LNCaP clone FGC (cell line): ENCODE measurements around the gene ANKZF1.
"Not testable (repeated sequence)": the region's sequence is repeated elsewhere in the genome, so short reads cannot be mapped to it uniquely, and the experiment has no call there.

Experiments
- DNase-seq: peaks from one replicate; pipeline ENCODE4 v3.0.0-alpha.2; 2011; ENCODE audit warnings: low read depth
- H3K4me3 ChIP-seq: 2 replicates; pipeline ENCODE4 v1.5.1; 2011; ENCODE audit warnings: mild to moderate bottlenecking, low read depth, low read length, control low read depth
- TF ChIP-seq, protein P1 (sequence below): IDR thresholded peaks from 2 replicates; pipeline ENCODE4 v1.5.1; 2012; ENCODE audit warnings: mild to moderate bottlenecking; ENCODE audit not compliant: control insufficient read depth, insufficient read depth; ENCODE audit errors: extremely low read depth

The ANKZF1 gene

DNA sequence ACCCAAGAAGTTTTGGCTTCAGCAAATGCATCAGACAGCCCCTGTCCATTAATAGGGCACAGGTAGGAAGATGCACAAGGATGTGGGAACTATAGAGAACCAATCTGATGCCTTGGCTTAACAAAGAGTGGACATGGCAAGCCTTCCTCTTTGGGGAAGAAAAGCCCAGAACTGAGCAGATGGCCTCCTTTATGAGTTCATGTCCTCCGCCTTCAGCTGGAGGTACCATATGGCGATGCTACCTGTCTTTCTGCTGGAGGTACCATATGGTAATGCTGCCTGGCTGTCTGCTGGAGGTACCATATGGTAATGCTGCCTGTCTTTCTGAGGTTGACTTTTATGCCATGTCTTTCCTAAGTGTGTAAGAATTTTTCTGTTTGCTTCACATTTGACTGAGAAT is 45.5 kb upstream of the ANKZF1 start:
- DNase-seq = no peak
- H3K4me3 ChIP-seq = no peak overlapping the region
- TF ChIP-seq, protein P1, sequence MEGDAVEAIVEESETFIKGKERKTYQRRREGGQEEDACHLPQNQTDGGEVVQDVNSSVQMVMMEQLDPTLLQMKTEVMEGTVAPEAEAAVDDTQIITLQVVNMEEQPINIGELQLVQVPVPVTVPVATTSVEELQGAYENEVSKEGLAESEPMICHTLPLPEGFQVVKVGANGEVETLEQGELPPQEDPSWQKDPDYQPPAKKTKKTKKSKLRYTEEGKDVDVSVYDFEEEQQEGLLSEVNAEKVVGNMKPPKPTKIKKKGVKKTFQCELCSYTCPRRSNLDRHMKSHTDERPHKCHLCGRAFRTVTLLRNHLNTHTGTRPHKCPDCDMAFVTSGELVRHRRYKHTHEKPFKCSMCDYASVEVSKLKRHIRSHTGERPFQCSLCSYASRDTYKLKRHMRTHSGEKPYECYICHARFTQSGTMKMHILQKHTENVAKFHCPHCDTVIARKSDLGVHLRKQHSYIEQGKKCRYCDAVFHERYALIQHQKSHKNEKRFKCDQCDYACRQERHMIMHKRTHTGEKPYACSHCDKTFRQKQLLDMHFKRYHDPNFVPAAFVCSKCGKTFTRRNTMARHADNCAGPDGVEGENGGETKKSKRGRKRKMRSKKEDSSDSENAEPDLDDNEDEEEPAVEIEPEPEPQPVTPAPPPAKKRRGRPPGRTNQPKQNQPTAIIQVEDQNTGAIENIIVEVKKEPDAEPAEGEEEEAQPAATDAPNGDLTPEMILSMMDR = no peak

DNA sequence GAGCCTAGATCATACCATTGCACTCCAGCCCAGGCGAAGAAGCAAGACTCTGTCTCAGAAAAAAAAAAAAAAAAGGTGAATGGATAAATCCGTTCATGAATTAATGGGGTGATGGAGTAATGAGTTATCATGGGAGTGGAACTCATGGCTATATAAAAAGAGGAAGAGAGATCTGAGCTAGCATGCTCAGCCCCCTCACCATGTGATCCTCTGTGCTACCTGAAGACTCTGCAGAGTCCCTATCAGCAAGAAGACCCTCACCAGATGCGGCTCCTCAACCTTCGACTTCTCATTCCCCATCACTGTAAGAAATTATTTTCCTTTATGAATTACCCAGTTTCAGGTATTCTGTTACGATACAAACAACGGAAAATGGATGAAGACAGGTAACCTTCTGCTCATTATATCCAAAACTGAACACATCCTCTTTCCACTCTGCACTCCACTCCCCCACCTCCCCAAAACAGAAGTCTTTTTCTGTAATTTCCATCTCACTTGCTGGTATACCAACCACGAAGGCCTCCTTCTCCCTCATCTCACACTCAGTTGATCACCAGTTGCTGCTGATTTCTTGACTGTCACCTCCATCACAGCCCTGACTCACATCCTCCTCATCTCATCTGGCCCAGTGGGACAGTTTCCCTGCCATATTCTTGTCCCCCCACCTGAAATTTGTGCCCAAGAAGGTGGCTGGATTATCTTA is 42.7 kb upstream of the ANKZF1 start:
- TF ChIP-seq, protein P1 = no peak
- no peak for DNase-seq
- H3K4me3 ChIP-seq = no peak overlapping the region

DNA sequence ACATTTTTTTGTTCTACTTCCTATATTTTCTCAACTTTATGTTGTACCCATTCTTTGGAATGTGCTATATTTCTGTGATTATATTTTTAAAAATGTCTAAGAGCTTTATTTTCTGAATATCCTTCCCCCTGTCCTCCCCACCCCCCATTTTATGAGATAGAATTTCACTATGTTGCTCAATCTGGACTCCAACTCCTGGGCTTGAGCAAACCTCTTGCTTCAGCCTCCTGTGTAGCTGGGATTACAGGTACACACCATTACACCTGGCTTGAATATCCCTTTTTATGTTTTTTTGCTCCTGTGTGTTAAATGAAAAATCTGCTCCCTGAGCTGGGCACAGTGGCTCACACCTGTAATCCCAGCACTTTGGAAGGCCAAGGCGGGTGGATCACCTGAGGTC is 32.2 kb upstream of the ANKZF1 start:
- no peak for DNase-seq
- H3K4me3 ChIP-seq = no peak overlapping the region
- TF ChIP-seq, protein P1 = no peak

DNA sequence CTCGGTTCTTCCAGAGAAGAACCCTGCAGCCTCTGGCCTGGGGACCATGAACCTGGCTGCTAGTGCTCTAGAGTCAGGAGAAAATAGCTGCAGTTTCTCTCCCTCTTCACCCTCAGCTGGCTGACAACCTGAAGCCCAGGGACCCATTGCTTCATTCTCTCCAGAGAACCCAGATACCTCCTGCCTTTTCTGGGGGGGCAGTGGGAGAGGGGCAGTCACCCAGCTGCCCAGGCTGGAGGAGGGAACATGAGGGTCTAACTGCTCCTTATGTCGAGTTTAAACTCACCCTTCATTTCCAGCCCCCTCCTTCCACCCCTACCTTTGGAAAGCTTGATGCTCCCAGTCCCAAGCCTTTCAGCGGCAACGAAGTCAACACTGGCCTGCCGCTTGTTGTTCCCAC is 30.6 kb upstream of the ANKZF1 start:
- TF ChIP-seq, protein P1 = no peak
- no peak overlapping the region for H3K4me3 ChIP-seq
- DNase-seq = no peak

DNA sequence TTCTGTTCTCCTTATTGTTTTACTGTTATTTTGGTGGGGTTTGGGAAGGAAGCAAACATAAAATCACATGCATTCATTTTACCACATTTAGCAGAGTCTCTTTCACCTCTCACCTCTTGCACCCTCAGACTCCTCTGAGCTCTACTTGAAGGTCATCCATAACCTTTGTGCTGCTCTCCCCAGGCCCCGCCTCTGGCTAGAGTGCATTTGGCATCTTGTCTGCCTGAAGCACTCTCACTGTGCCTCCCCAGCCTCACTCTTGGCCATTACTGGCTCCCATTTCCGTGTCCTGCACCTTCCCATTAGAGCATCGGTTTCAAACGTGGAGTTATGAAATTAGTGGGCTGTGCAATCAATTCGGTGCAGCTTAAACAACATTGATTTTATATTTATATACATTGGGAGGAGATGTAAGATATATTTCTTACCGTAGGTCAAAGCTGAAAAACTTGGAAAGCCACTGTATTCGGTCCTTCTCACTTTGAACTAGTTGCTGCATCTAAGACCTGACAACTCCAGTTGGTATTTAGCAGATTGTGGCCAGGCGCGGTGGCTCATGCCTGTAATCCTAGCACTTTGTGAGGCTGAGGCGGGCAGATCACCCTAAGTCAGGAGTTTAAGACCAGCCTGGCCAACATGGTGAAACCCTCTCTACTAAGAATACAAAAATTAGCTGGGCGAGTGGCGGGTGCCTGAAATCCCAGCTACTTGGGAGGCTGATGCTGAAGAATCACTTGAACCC is 30.0 kb upstream of the ANKZF1 start:
- DNase-seq = no peak
- no peak overlapping the region for H3K4me3 ChIP-seq
- TF ChIP-seq, protein P1 = no peak

DNA sequence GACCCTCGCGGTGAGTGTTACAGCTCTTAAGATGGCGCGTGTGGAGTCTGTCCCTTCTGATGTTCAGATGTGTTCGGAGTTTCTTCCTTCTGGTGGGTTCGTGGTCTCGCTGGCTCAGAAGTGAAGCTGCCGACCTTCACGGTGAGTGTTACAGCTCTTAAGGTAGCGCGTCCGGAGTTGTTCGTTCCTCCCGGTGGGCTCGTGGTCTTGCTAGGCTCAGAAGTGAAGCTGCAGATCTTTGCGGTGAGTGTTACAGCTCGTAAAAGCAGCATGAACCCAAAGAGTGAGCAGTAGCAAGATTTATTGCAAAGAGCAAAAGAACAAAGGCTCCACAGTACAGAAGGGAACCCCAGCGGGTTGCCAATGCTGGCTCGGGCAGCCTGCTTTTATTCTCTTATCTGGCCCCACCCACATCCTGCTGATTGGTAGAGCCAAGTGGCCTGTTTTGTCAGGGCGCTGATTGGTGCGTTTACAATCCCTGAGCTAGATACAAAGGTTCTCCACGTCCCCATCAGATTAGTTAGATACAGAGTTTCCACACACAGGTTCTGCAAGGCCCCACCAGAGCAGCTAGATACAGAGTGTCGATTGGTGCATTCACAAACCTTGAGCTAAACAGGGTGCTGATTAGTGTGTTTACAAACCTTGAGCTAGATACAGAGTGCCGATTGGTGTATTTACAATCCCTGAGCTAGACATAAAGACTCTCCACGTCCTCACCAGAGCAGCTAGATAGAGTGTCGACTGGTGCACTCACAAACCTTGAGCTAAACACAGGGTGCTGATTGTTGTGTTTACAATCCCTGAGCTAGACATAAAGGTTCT is 28.9 kb upstream of the ANKZF1 start:
- not testable (repeated sequence) for H3K4me3 ChIP-seq, DNase-seq

DNA sequence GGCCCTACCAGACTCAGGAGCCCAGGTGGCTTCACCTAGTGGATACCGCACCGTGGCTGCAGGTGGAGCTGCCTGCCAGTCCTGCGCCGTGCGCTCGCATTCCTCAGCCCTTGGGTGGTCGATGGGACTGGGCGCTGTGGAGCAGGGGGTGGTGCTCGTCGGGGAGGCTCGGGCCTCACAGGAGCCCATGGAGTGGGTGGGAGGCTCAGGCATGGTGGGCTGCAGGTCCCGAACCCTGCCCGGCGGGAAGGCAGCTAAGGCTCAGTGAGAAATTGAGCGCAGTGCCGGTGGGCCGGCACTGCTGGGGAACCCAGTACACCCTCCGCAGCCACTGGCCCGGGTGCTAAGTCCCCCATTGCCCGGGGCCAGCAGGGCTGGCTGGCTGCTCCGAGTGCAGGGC is 28.3 kb upstream of the ANKZF1 start:
- not testable (repeated sequence) for DNase-seq, H3K4me3 ChIP-seq
